ENCODE data around the gene CCDC18. TPM values are rescaled to one million over a fixed set of nuclear protein-coding genes. Genes with fewer than 3 reads are reported as not detected.

The CCDC18 gene
- total and polyA plus RNA-seq, 2 experiments from 2014 or later: 16.3 to 47.9 TPM

DNA sequence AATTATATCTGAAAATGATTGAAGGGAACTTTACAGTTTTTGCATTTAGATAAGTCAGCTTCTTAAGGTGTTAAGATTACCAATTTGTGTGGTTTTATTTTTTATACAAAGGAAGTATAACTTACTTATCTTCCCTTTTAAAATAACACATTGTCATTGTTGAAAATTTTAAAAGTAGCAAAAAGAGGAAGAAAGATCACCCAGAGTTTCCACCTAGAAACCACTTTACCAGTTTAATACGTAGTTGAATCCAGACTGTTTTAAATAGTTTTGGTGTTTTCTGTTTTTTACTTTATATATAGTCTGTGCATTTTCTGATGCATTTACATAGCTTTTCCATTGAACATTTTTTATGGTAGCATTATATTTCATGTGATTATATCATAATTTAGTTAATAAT is 6.1 kb downstream of the CCDC18 start:
- no peaks in the 10 kb centered on the region for H3F3A ChIP-seq (replicated peaks; ENCODE audit: low read depth)
- Mint-ChIP-seq H3K9me3 (no peaks in the 10 kb centered on the region), H3K27me3 (ENCODE audit: insufficient read depth, low read depth, poor library complexity) (peaks cover 3% of the 10 kb centered on the region), H3K36me3 (ENCODE audit: low read depth) (peaks cover 14% of the 10 kb centered on the region), H3K27ac (no peak overlapping the region), H3K4me3 (no peak overlapping the region), H3K4me1 (peaks cover 12% of the 10 kb centered on the region; the same call in 2 of the 3 replicates)
- 0 out of 2 replicates have a peak, but pooled peaks cover 2% of the 10 kb centered on the region for H4K20me1 ChIP-seq (replicated peaks; ENCODE audit: insufficient read depth)
- H3K79me2 ChIP-seq (replicated peaks; ENCODE audit: insufficient read depth): peaks cover 25% of the 10 kb centered on the region
- no peak overlapping the region for H2AFZ ChIP-seq
- no peak for DNase-seq (ENCODE audit: low spot score)
- H3K27me3 ChIP-seq (ENCODE audit: insufficient read depth): no peaks in the 10 kb centered on the region
- no peak overlapping the region for H3K27ac ChIP-seq (ENCODE audit: low read depth)
- H3K4me3 ChIP-seq: no peak overlapping the region
- no peak for ATAC-seq
- TF ChIP-seq ZNF114 (CRISPR knock-in tag; IDR thresholded peaks at IDR 0.05): no peak
- TF ChIP-seq CREB1 (CRISPR knock-in tag; IDR thresholded peaks at IDR 0.05; ENCODE audit: low read depth): no peak
- no peak for TF ChIP-seq CTCF (conservative IDR thresholded peaks at IDR 0.05; ENCODE audit: low read depth in 2 of 2)
- no peak overlapping the region for H3K4me2 ChIP-seq
- no peaks in the 10 kb centered on the region for H3K9me2 ChIP-seq (ENCODE audit: insufficient read depth)
- H3K36me3 ChIP-seq (ENCODE audit: insufficient read depth): peaks cover 3% of the 10 kb centered on the region; the same call in 1 of the 2 replicates
- H3K4me1 ChIP-seq (ENCODE audit: insufficient read depth): no peaks in the 10 kb centered on the region; the same call in 1 of the 2 replicates

DNA sequence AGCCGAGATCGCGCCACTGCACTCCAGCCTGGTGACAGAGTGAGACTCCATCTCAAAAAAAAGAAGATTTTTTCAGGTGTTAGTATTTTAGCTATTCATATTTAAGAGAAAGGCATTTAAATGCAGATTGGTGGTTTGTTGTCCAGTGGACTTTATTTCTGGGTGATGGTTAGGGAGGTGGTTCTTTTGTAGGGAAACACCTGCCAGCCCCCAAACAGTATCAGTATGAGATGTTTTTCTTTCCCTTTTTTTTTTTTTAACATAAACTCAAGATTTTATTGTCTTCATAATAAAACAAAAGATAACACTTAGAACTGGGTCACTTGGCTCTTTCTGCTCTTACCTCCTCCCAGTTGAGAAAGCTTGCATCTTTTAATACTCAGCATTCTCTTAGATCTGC is 9.9 kb downstream of the CCDC18 start:
- Mint-ChIP-seq H3K27me3 (ENCODE audit: insufficient read depth, low read depth, poor library complexity) (peaks cover 1% of the 10 kb centered on the region), H3K4me3 (no peak overlapping the region), H3K36me3 (ENCODE audit: low read depth) (peaks cover 22% of the 10 kb centered on the region), H3K9me3 (no peaks in the 10 kb centered on the region), H3K4me1 (no peaks in the 10 kb centered on the region), H3K27ac (no peak overlapping the region; the same call in 1 of the 2 replicates)
- ATAC-seq (no peak), DNase-seq (ENCODE audit: low spot score) (no peak)
- no peak overlapping the region for H3K4me3 ChIP-seq
- no peaks in the 10 kb centered on the region for H3K27me3 ChIP-seq (ENCODE audit: insufficient read depth)
- H3K4me2 ChIP-seq: no peak overlapping the region
- no peak overlapping the region for H3K27ac ChIP-seq (ENCODE audit: low read depth)
- no peaks in the 10 kb centered on the region for H3K4me1 ChIP-seq (ENCODE audit: insufficient read depth)
- peaks cover 10% of the 10 kb centered on the region; the same call in 1 of the 2 replicates for H3K36me3 ChIP-seq (ENCODE audit: insufficient read depth)
- no peaks in the 10 kb centered on the region for H3K9me2 ChIP-seq (ENCODE audit: insufficient read depth)
- H2AFZ ChIP-seq: no peak overlapping the region
- no peaks in the 10 kb centered on the region; the same call in 1 of the 2 replicates for H3K79me2 ChIP-seq (replicated peaks; ENCODE audit: insufficient read depth)
- no peaks in the 10 kb centered on the region for H4K20me1 ChIP-seq (replicated peaks; ENCODE audit: insufficient read depth)
- H3F3A ChIP-seq (replicated peaks; ENCODE audit: low read depth): no peaks in the 10 kb centered on the region
- TF ChIP-seq REST (IDR thresholded peaks at IDR 0.05; ENCODE audit: unreplicated experiment) (no peak), CREB1 (CRISPR knock-in tag; IDR thresholded peaks at IDR 0.05; ENCODE audit: low read depth) (no peak), JUNB (IDR thresholded peaks at IDR 0.05; ENCODE audit: unreplicated experiment) (no peak), EZH2phosphoT487 (IDR thresholded peaks at IDR 0.05; ENCODE audit: unreplicated experiment) (no peak), CTCF (conservative IDR thresholded peaks at IDR 0.05; ENCODE audit: low read depth in 2 of 2) (no peak), NANOG (IDR thresholded peaks at IDR 0.05; ENCODE audit: borderline replicate concordance) (no peak)
- TF ChIP-seq, protein P1, sequence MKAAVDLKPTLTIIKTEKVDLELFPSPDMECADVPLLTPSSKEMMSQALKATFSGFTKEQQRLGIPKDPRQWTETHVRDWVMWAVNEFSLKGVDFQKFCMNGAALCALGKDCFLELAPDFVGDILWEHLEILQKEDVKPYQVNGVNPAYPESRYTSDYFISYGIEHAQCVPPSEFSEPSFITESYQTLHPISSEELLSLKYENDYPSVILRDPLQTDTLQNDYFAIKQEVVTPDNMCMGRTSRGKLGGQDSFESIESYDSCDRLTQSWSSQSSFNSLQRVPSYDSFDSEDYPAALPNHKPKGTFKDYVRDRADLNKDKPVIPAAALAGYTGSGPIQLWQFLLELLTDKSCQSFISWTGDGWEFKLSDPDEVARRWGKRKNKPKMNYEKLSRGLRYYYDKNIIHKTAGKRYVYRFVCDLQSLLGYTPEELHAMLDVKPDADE (IDR thresholded peaks at IDR 0.05): no peak
